Hypothalamus (tissue), 51 donors: ENCODE measurements around the gene DCAF4.

Source experiments
- DNase-seq, 51 donors: peaks; one replicate each; lab custom pipeline; 2025; lab: John Stamatoyannopoulos, UW

Gene DCAF4

GRCh38 chr14:72893636-72894322 lies 32.5 kb upstream of the DCAF4 start, which contains the start of gene DPF3:
DPF3 (minus strand) TSS chr14:72894101; CDS start chr14:72894088, 13 bp downstream.
- peak; percentile 34 to 98 (median 92) for DNase-seq

DNA sequence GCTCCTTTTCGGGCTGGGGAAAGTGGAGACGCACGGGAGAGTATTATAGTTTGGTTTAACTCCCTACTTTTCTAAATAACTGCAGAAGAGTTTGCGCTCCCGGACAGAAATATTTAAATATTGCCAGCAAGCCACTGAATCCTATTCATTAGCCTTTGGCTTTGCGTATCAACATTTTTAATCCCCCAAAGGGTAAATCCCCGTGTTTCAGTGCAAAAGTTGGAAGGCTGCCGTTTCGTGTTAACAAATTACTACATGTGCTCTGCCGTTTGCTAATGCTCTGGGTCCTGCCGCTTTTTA lies 32.0 kb upstream of the DCAF4 start:
- no peak for DNase-seq

DNA sequence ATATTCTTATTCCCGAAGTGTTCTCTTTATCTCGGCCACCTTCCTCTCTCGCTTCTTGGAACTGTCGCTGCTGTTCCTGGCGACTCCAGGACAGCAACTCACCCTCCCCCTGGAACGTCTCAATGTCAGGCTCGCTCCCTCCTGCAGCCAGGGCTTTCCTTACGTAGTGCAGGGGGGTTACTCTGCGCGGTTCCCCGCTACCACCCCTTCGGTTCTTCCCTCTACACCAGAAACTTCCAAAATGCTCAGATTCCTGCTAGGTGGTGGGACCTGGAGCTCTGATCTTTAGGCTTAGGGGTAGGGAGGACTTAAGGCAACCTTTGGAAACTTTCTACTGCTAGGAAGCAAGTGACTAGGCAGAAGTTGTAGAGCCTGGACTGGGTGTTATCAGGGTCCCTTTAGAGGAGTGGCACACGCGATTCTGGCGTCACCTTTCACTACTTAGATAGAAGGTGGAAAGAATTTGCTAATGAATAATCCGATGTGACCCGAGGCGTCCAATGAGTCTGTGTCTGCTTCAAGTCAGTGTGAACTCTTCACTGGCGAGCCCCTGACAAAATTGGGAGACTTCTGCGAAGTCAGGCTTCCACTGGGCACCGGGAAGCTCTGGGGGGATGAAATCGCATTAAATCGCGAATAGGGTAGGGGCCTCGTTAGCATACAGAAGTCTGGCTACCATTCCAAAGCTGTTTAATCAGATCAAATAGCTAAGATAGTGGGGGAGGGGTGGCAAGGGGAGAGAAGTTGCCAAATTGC lies 31.5 kb upstream of the DCAF4 start:
- DNase-seq = peak in 15 of 51 donors; percentile 5 to 64 (median 27)

DNA sequence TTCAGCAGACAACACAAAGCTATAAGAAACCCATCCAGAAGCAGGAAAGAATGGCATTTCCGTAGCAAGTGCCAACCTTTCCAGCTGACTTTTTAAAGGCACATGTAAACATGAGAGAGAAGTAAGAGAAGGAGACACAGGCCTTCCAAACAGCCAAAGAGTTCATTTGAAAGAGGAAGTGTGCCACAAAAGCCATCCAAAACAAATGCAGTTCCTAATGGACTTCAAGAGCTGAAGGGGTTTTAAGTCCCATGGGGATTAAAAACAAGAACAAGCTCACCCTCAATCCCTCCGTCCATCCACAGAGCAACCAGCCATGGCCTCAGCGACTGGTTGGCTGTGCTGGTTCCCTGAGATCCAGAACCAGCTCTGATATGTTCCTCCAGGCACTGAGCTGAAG lies 27.8 kb upstream of the DCAF4 start:
- no peak for DNase-seq

GRCh38 chr14:72901361-72901760 lies 24.9 kb upstream of the DCAF4 start:
- no peak for DNase-seq

- no peak for DNase-seq
These were observed 23.3 kb upstream of the DCAF4 start for GRCh38 chr14:72902801-72903530.

- DNase-seq = no peak
These were observed 22.5 kb upstream of the DCAF4 start for GRCh38 chr14:72903716-72904115.

DNA sequence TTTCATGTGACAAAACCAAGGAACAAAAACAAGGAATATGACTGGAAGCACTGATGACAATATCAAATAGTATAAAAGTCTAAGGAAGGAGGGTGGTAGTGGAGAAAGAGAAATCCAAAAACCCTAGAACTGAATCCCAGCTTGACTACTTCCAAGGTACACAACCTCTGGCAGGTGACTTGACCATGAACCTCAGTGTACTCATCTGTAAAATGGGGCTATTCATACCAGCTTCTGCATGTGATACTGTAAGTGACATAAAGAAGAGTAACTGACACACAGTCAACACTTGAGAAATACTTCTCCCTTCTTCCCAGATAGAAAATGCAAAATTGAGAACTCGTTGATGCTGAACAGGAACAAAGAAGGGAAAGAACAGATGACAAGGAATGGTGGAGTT lies 22.0 kb upstream of the DCAF4 start:
- DNase-seq = no peak

DNA sequence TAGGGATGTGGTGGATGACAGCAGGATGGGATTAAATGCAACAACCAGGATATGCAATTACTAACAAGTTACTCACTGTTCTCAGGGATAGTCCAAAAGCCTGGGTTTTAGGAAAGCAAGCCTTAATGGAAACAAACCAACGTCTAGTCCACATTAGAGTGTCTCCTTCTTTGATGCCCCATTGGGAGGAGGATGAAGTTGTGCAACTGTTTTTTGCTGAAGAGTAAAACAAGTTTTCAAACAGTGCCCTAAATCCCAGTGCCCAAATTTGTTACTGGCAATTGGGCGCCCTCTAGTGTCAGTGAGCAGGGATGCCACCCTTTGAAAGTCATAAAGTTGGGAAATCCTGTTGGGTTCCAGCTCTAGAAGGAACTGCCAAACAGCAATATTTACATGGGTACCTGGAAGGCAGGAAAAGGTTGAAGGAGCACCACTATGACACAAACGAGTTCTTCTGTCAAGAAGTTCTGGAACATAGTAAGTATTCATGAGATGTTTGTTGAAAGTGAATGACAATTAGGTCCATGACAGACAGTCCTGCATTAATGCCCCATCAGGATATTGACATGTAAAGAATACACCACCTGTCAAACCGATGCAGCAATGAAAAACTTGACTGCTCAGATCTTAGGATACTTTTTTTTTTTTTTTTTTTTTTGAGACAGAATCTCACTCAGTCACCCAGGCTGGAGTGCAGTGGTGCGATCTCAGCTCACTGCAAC lies 21.3 kb upstream of the DCAF4 start:
- DNase-seq = peak in 40 of 51 donors; percentile 1 to 78 (median 28)

DNA sequence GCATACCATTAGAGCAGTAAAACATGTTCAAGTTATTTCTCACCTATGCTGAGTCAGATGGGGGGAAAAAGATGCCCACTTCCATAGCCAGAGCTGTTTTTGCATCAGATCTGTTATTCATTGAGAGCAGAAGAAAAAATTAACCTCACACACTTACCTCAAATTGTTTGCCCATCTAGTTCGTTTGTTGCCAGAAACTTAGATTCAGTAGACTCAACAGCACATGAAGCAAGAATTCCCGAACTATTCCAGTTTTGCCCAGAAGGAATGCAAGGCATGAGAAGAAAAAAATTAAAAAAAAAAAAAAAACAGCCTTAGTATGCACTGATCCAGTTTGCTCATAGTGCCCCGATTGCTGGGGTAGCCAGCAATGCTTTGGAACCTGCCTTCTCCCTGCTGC lies 19.9 kb upstream of the DCAF4 start:
- no peak for DNase-seq

DNA sequence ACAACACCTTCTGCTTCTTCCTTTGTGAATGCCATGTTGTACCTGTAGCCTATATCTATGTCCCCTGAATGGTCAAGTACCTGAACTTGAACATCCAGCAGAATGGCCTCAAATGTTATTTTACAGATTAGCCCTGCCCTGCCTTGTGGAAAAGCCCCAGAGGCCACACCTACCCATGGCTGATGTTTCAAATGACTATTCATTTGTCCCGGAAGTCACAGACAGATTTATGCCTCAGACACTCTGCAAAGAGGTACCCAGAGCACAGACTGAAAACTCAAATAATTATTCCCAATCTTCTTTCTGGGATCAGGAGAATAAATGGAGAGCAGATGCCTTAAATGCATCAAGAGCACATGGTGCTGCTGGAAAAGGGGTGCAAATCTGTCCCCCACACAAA lies 19.4 kb upstream of the DCAF4 start:
- DNase-seq = no peak

- DNase-seq = no peak
These were observed 18.4 kb upstream of the DCAF4 start for GRCh38 chr14:72907886-72908285.

DNA sequence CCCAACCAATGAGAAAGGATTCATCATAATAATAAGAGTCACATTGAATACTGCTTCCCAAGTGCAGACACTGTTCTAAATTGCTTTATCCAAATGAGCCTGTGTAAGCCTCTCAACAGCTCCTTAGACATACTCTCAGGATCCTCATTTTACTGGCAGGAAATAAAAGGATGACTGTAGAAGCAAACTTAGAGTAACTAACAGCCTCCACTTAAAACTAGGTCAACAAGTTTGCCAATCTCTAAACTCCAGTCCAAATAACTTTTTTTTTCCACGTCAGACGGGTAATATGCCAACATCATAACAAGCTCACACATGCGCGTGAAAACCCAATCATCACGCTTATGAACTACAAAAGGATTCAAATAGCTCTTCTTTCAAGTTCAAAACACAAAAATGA lies 17.1 kb upstream of the DCAF4 start:
- DNase-seq = no peak

DNA sequence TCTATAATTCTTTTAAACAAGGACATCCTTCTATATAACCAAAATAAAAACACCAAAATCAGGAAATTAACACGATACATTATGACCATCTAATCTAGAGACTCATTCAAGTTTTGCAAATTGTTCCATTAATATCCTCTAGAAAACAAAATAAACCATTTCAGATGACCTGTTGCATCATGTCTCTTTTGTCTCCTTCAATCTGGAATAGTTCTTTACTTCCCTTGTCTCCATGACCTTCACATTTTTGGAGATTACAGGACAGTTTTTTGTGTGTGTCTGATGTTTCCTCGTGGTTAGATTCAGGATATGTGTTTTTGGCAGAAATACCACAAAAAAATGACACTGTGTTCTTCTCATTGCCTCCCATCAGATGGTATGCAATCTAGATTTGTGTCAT lies 12.5 kb upstream of the DCAF4 start:
- no peak for DNase-seq

DNA sequence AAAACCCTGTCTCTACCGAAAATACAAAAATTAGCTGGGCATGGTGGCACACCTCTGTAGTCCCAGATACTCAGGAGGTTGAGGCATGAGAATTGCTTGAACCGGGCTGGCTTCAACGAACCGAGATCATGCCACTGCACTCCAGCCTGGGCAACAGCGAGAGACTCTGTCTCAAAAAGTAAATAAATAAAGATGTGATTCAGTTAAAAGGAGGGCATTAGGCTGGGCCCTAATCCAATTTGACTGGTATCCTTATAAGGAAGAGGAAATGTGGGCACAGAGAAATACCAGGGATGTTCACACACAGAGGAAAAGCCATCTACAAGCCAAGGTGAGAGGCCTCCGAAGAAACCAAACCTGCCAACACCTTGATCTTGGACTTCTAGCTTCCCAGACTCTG lies 10.1 kb upstream of the DCAF4 start:
- no peak for DNase-seq

GRCh38 chr14:72917094-72917802 lies 9.0 kb upstream of the DCAF4 start:
- DNase-seq = no peak

- no peak for DNase-seq
These were observed 6.3 kb upstream of the DCAF4 start for GRCh38 chr14:72920008-72920407.

- DNase-seq = no peak
These were observed 4.9 kb upstream of the DCAF4 start for GRCh38 chr14:72921396-72921795.

GRCh38 chr14:72924337-72924736 lies 1.9 kb upstream of the DCAF4 start:
- no peak for DNase-seq

DNA sequence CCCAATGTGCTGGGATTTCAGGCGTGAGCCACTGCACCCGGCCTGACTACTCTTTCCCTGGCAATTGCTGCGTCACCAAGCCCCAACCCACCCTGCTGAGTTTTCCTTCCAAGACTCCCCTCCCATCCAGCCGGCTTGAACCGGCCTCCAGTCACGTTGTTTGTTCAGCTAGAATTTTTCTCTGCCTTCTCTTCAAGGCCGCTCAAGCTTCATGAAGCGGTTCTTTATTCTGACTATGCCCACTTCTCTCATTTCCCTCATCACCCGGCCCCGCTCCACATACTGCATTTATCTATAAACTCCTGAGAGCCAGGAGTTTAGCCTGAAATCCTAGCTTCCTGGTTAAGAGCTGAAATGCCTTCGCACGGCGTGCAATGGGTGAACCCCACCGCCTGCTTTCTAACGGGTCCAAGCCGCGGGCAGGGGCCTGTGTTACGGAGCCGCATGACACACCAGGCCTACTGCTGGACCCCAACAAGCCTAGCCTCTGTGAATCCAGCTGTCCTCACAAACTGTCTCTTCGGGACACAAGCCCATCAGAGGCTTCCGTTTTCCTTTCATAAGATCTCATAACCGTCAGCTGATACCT lies 999 bp upstream of the DCAF4 start:
- no peak for DNase-seq
